Activated naive CD8-positive, alpha-beta T cell treated with anti-CD3 and anti-CD28 coated beads, Interleukin-2, amount 50 U/mL, for 16 hours (primary cell): ENCODE data around the gene FAM174B.

Experiments
- DNase-seq: peaks from one replicate; pipeline ENCODE4 v3.0.0-alpha.2; 2020; ENCODE audit warnings: low read depth, low spot score

FAM174B gene

GRCh38 chr15:92664178-92664900 lies 8.8 kb upstream of the FAM174B start:
- DNase-seq = no peak

GRCh38 chr15:92663250-92663951 lies 7.8 kb upstream of the FAM174B start:
- no peak for DNase-seq

- DNase-seq = no peak
Observed at GRCh38 chr15:92662762-92663161, 7.2 kb upstream of the FAM174B start.

DNA sequence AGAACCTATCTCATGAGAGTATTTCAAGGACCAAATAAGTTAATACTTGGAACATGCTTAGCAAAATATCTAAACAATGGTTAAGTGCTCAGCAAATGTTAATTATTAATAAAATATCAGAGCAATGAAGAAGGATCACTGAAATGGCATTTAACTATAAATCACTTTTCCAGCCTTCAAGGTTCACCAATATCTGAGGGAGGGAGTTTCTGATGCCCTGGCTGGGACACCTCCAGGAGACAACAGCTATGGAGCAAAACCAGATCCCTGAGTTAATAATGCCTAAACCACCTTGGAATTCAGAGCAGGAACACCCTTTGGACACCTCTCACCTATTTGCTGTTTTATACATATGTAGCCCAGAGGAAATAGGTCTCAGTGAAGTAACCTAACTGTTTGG lies 6.4 kb upstream of the FAM174B start:
- no peak for DNase-seq

DNA sequence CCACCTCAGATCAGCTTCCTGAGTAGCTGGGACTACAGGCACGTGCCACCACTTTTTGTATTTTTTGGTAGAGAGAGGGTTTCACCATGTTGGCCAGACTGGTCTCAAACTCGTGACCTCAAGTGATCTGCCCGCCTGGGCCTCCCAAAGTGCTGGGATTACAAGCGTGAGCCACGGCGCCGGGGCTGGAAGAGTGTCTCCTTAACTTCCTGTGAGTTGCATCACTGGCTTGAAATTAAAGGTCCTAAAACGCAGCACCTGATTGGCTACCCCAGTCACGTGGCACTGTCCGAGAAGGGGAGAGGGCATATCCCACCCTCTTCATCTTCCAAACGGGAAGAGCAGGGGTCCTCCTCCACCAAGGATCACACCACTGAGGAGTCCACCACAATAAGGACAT lies 5.5 kb upstream of the FAM174B start:
- DNase-seq = no peak

DNA sequence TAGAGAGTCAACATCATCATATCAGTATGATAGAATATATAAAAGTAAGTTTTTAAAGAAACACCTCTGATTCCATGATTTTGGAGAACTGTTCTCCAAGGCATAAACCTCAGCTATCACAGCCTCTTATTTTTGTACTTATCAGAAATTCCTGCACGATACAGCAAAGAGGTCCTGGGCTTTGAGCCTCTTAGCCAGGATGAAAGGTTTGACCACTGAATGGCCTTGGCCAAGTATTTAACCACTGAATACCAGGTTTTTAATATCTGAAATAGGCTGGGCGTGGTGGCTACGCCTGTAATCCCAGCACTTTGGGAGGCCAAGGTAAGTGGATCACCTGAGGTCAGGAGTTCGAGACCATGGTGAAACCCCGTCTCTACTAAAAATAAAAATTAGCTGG lies 1.9 kb upstream of the FAM174B start:
- DNase-seq = no peak

- no peak for DNase-seq
Observed at GRCh38 chr15:92656089-92656488, 514 bp upstream of the FAM174B start.

GRCh38 chr15:92654662-92655061 lies 913 bp downstream of the FAM174B start:
- DNase-seq = no peak

DNA sequence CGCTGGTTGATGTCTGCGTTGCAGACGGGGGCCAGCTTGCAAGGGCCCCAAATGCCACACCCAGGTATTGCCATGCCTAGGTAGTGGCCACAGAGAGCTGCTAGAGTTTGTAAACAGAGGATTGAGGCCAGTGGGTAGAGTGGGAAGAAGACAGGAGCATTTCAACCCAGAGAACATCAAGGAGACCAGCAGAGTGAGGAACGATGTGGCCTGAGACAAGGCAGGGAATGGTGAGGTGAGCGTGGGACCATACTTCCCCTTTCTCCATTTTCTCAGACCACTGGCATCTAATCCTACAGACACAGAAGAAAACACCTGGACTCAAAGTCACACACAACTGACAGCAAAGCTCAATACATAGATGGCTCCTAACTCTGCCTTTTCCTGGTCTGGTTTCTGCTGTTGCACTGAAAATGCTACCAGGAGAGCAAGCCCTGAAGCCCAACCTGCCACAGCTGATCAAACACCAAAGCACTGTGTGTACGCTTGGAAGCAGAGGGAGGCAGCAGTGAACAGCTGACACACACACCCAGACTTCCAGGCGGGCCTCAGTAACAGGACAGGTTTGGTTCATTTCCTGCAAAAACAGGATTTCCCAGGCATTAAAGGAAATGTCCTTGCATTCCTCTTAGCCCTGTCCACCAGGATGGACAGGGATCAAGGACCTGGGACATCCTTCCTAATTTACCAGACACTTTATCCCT lies 1.6 kb downstream of the FAM174B start:
- DNase-seq = no peak

GRCh38 chr15:92653366-92653765 lies 2.2 kb downstream of the FAM174B start:
- no peak for DNase-seq

DNA sequence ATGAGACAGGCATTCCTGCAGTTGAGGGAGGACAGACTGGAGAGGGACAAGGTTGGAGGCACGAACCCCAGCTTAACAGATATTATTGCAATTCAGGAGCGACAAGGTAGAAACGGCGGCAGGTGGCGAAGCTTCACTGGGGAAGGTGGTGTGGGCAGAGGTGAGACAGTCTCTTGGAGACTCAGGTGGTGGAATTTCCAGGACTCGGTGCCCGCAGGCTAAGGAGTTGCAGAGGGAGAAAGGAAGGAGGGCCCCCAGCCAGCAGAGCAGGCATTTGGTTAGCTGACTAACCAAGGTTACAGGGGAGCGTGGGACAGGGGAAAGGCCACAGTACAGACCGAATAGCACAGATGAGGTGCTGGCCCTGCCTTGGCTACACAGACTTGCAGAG lies 3.0 kb downstream of the FAM174B start:
- DNase-seq = no peak

GRCh38 chr15:92651877-92652575 lies 3.5 kb downstream of the FAM174B start:
- DNase-seq = no peak

GRCh38 chr15:92650966-92651365 lies 4.6 kb downstream of the FAM174B start:
- DNase-seq = no peak

- DNase-seq = no peak
Observed at GRCh38 chr15:92650256-92650655, 5.3 kb downstream of the FAM174B start.

DNA sequence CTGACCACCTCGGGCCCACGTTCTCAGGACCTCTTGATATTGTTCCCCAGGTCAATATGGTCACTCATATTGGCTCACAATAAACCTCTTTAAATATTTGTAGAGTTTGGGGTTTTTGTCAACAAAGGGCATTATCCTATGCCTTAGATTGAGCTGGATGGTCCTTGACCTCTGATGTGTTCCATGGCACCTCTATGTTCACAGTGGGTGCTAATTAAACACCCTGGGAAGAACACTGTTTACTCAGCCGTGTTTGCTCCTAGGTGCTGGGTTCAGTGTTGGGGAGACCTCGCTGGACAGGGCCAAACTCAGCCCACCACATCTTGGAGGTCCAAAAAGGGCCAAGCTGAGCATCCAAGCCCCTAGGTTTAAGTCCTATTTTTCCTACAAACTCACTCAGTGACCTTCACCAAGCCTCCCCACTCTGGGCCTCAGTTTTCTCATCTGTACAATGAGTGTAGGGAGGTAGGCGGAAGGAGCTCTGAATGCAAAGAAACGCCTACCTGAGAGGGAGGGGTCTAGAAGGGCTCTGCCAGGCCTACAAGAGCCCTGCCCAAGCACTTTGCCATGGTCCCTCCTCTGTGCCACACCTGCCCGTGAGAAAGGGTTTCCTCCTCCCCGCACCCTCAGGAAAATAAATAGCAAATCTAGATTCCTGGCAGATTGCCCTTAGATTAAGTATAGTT lies 7.2 kb downstream of the FAM174B start:
- DNase-seq = no peak

DNA sequence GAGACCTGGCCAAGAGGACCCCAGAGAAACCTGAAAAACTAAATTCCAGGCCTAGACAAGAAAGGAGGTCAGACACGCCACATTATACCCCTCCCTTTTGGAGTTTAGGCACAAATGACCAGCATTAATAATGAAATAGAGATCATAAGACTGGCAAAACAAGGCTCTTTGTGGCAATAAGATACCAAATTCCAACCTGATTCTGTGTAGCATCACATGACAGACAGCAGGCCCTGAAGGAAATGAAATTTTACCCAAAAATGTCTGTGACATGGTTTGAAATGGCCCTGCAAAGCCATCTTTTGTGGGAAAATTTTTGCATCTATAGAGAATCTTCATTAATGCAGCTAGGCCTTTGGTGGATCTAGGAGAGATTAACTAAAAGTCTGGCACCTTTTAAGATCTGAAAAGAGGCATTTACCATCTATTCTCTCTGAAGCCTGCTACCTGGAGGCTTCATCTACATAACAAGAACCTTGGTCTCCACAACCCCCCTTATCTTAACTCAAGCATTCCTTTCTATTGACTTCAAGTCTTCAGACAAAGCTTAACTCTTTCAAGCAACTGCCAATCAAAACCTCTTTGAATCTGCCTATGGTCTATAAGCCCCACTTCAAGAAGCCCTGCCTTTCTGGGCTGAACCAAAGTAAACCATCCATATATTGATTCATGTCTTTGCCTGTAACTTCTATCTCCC lies 8.0 kb downstream of the FAM174B start:
- DNase-seq = no peak

- no peak for DNase-seq
Observed at GRCh38 chr15:92646216-92646615, 9.4 kb downstream of the FAM174B start.

GRCh38 chr15:92645731-92646130 lies 9.8 kb downstream of the FAM174B start:
- no peak for DNase-seq

DNA sequence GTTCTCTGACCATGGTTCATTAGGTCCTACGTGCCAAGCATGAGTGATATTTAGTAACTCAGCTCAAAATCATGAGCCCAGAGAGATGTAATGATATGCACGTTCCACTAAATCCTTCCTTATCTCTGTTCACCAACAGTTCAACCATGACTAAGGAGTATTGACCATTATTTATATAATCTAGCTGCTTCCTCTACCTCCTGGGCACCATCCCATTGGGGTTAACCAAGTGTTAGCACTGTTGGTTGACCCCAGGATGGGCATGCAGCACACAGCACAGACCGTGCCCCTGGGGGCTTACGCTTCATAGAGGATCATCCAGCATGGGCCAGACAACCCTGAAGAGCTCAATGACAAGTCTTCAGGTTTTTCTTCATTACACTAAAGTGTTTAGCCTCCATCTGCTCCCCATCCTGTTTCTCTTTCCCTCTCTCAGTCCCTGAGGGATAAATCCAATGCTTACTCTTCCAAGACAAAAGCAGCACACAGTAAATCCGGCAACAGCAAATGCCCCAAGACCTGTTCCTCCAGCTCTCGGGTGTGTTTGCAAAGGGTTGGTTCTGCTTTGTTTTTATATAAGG lies 10.4 kb downstream of the FAM174B start:
- no peak for DNase-seq
